ENCODE data around the gene FASLG. TPM values are rescaled to one million over a fixed set of nuclear protein-coding genes. Genes with fewer than 3 reads are reported as not detected.

Gene FASLG
- total RNA-seq, 1 donor from 2014 or later: not detected

DNA sequence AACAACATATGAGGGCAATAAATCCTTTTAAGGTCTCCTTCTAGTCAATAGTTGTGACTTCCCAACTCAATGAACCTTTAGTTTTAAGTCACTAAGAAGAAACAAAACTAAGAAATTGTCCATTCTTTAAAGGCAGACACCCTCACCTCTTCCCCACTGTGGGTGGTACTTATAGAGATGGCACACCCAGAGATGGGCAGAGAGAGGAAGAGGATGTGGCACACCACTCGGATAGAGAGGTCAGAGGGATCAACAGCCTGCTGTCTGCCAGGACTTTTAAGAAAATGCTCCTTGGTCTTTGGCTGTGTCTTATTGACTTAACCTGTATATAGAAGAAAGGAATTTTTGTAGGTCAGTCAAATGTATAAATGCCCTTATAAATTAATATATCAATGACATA, 45.1 kb downstream of the FASLG start:
- H3K4me1 Mint-ChIP-seq (ENCODE audit: low read depth, unreplicated experiment): no peaks in the 10 kb centered on the region

DNA sequence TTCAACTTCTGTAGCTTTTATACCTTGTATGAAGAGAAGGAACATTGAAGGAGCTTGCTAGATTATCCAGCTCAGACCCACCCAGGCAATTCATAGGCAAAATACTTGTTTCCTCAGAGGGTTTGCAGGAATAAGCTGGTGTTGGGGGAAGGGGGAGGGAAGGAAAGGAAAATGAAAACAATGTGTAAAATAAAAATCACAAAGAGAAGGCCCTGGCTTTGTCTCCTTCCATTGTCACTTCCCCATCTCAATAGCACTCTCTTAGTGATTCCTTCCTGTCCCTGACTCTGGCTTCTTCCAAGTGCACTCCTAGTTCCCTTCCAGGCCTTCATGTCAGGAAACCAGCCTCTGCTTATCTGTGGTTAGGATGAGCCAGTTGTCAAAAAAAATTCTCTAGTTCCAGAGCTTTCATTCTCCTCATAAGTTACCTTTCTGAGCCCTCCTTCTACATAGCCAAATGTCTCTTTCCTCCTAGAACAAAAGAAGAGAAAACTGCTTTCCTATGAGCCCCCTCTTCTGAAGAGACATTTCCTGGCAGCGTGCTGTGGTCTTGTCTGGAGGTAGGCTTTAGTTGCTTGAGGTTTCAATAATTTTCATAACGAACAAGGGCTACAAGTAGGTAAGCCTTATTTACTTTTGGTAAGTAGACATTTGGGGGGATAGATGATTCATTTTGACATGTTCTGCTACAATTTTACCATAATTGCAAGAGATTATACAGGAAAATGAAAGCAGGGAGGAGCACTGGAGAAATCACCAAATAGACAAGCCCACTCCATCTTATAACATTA, 45.7 kb downstream of the FASLG start:
- Mint-ChIP-seq H3K4me3 (ENCODE audit: unreplicated experiment) (no peak overlapping the region), H3K27me3 (ENCODE audit: unreplicated experiment) (no peaks in the 10 kb centered on the region), H3K4me1 (ENCODE audit: low read depth, unreplicated experiment) (no peaks in the 10 kb centered on the region), H3K27ac (ENCODE audit: unreplicated experiment) (no peak overlapping the region), H3K36me3 (ENCODE audit: unreplicated experiment) (no peaks in the 10 kb centered on the region), H3K9me3 (ENCODE audit: unreplicated experiment) (no peaks in the 10 kb centered on the region)
- DNase-seq: no peak
- TF ChIP-seq, protein P1, sequence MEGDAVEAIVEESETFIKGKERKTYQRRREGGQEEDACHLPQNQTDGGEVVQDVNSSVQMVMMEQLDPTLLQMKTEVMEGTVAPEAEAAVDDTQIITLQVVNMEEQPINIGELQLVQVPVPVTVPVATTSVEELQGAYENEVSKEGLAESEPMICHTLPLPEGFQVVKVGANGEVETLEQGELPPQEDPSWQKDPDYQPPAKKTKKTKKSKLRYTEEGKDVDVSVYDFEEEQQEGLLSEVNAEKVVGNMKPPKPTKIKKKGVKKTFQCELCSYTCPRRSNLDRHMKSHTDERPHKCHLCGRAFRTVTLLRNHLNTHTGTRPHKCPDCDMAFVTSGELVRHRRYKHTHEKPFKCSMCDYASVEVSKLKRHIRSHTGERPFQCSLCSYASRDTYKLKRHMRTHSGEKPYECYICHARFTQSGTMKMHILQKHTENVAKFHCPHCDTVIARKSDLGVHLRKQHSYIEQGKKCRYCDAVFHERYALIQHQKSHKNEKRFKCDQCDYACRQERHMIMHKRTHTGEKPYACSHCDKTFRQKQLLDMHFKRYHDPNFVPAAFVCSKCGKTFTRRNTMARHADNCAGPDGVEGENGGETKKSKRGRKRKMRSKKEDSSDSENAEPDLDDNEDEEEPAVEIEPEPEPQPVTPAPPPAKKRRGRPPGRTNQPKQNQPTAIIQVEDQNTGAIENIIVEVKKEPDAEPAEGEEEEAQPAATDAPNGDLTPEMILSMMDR (IDR thresholded peaks at IDR 0.05; ENCODE audit: partially characterized antibody, unreplicated experiment): no peak

More for the DNA sequence above, 45.1 kb downstream of the FASLG start:
- Mint-ChIP-seq H3K27ac (ENCODE audit: unreplicated experiment) (no peak overlapping the region), H3K4me3 (ENCODE audit: unreplicated experiment) (no peak overlapping the region), H3K9me3 (ENCODE audit: unreplicated experiment) (no peaks in the 10 kb centered on the region), H3K27me3 (ENCODE audit: unreplicated experiment) (no peaks in the 10 kb centered on the region), H3K36me3 (ENCODE audit: unreplicated experiment) (no peaks in the 10 kb centered on the region)
- DNase-seq: no peak
- TF ChIP-seq, protein P1 (IDR thresholded peaks at IDR 0.05; ENCODE audit: partially characterized antibody, unreplicated experiment): no peak

DNA sequence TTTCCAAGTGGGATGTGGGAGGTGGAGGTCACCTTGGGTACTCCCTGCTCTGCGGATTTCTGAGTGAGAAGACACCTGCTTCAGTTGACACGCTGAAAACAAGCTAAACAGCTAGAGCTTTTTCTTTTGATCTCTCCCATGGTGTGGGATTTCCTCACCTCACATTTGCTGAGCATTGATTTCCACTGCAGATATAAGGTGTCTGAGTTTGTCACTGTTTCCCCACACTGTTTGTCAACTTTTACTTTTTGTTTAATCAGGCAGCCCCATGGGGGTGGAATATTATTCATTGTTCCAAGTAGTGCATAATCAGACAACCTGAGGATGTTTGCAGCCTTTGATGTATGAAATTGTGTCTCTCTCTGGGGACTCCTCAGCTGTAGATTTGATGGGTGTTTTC, 49.5 kb downstream of the FASLG start:
- H3K4me1 Mint-ChIP-seq (ENCODE audit: low read depth, unreplicated experiment): peaks cover under 1% of the 10 kb centered on the region
- H3K27ac Mint-ChIP-seq (ENCODE audit: unreplicated experiment): no peak overlapping the region
- DNase-seq: no peak
- no peaks in the 10 kb centered on the region for H3K27me3 Mint-ChIP-seq (ENCODE audit: unreplicated experiment)
- TF ChIP-seq, protein P1 (IDR thresholded peaks at IDR 0.05; ENCODE audit: partially characterized antibody, unreplicated experiment): no peak
- no peaks in the 10 kb centered on the region for H3K36me3 Mint-ChIP-seq (ENCODE audit: unreplicated experiment)
- H3K9me3 Mint-ChIP-seq (ENCODE audit: unreplicated experiment): no peaks in the 10 kb centered on the region
- H3K4me3 Mint-ChIP-seq (ENCODE audit: unreplicated experiment): no peak overlapping the region

DNA sequence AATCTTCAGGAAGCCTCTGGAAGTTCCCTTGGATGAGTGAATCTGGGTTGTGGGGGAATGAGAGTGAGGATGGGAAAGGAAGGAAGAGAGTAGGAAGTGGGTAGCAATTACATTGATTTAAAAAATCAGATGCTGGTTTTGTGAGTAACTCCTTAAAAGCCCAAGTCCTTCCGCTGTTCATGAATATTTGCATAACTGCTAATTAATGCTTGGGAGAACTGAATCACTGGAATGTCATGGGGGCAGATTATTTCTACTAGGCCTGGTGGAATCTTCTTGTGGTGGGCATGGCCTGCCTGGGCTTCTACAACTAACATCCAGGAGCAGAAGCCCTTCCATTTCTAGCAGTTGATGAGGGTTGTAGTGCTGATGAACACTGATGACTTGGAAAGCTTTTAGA, 52.7 kb downstream of the FASLG start:
- Mint-ChIP-seq H3K4me1 (ENCODE audit: low read depth, unreplicated experiment) (peaks cover 15% of the 10 kb centered on the region), H3K27ac (ENCODE audit: unreplicated experiment) (no peak overlapping the region), H3K27me3 (ENCODE audit: unreplicated experiment) (peaks cover 2% of the 10 kb centered on the region), H3K36me3 (ENCODE audit: unreplicated experiment) (no peaks in the 10 kb centered on the region), H3K4me3 (ENCODE audit: unreplicated experiment) (no peak overlapping the region), H3K9me3 (ENCODE audit: unreplicated experiment) (peaks cover under 1% of the 10 kb centered on the region)
- TF ChIP-seq, protein P1 (IDR thresholded peaks at IDR 0.05; ENCODE audit: partially characterized antibody, unreplicated experiment): no peak
- no peak for DNase-seq

DNA sequence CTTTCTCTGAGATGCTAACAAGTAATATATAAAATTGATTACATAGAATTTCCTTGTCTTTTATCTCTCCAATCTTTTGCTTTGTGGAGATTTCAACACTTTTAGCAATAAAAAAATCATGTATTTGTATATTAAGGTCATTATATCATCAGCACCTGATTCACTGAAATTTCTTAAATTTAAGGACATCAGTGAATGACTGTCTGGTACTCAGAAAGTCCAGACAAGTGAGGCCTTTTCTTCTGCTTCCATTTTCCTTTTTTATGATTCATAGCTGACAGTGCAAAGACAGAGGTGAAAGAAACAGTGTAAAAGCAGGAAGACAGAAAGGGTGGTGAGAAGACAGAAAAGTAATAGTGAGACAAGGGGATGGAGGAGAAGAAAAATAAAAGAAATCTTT, 54.6 kb downstream of the FASLG start:
- DNase-seq: no peak
- Mint-ChIP-seq H3K9me3 (ENCODE audit: unreplicated experiment) (peaks cover 2% of the 10 kb centered on the region), H3K27ac (ENCODE audit: unreplicated experiment) (no peak overlapping the region), H3K27me3 (ENCODE audit: unreplicated experiment) (peaks cover 2% of the 10 kb centered on the region), H3K4me1 (ENCODE audit: low read depth, unreplicated experiment) (peaks cover 17% of the 10 kb centered on the region), H3K36me3 (ENCODE audit: unreplicated experiment) (no peaks in the 10 kb centered on the region), H3K4me3 (ENCODE audit: unreplicated experiment) (no peak overlapping the region)
- TF ChIP-seq, protein P1 (IDR thresholded peaks at IDR 0.05; ENCODE audit: partially characterized antibody, unreplicated experiment): no peak
